ENCODE data around the gene ZSCAN18.

Gene ZSCAN18

DNA sequence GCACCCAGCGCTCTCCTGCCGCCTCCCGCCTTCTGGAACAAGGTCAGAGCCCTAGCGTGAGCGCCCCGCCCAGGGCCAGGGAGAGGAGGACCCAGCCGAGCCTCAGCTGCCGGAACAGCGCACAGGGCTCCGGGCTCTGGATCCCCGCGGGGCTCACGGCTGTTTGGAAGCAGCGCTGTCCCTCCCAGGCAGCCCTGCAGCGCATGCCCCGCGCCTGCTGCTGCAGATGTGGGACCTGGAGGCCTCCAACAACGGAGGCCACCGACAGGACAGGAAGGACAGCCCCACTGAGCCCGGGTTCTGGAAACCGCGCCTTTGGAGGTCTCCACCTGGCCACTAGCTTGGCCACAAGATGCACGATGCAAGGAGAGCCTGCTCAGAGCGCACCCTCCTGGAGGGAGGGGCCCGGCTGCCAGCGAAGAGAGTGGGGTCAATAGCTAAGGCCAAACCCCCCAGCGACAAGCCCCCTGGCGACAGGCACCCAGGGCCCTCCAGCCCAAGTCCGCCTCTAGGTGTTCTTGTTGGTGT is 12.6 kb downstream of the ZSCAN18 start:
- no peak for DNase-seq

DNA sequence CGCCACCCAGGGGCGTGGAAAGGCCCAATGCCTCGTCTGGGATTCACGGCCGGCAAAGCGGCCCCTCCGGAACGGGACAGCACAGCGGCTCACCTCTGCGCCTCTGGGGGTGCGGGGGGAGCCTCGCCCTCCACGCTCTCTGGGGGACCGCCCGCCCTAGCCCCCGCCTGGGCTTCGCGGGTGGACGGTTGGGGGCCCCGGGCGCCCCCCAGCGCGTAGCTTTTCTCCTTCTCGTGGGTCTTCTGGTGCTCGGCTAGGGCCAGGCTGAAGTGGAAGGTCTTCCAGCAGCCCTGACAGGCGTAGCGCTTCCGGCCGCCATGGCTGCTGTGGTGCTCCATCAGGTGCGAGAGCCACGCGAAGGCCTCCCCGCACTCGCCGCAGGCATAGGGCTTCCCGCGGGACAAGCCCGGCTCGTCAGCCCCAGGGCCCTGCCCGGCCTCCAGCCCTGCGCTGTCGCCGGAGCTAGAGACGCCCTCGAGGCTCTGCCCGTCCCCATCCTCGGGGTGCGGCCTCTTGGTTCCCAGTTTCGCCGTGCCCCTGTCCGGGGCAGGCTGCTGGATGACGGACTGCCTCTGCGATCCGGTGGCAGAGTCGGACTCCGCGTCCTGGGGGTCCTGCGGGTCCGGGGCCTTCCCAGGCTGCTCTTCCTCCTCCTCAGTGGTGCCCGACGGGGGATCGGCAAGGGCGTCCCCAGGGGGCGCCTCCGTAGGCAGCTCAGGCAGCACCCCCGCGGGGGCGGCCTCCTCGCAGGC is 13.3 kb downstream of the ZSCAN18 start:
- DNase-seq = no peak

DNA sequence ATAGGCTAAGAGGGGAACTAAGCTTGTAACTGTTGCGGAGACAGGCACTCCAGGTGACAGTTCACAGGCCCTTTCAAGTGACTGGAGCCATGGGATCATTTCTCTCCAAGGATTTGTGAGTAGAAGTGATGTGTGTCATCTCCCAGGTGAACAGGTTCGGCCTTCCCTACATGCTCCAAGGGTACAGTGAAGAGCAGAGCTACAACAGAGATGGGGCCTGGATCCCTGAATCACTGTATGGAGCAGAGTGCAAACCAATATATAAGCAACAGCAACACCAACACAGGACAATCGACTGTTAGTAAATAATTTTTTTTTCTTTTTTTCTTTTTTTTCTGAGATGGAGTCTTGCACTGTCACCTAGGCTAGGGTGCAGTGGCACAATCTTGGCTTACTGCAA is 15.0 kb downstream of the ZSCAN18 start:
- no peak for DNase-seq

DNA sequence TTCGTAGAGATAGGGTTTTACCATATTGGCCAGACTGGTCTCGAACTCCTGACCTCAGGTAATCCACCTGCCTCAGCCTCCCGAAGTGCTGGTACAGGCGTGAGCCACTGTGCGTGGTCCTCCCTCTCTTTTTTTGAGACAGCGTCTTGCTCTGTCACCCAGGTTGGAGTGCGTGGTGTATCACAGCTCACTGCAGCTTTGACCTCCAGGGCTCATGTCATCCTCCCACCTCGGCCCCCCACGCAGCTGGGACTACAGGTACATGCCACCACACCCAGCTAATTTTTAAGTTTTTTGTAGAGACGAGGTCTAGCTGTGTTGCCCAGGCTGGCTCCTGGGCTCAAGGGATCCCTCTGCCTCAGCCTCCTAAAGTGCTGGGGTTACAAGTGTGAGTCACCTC is 18.2 kb downstream of the ZSCAN18 start:
- DNase-seq = no peak

DNA sequence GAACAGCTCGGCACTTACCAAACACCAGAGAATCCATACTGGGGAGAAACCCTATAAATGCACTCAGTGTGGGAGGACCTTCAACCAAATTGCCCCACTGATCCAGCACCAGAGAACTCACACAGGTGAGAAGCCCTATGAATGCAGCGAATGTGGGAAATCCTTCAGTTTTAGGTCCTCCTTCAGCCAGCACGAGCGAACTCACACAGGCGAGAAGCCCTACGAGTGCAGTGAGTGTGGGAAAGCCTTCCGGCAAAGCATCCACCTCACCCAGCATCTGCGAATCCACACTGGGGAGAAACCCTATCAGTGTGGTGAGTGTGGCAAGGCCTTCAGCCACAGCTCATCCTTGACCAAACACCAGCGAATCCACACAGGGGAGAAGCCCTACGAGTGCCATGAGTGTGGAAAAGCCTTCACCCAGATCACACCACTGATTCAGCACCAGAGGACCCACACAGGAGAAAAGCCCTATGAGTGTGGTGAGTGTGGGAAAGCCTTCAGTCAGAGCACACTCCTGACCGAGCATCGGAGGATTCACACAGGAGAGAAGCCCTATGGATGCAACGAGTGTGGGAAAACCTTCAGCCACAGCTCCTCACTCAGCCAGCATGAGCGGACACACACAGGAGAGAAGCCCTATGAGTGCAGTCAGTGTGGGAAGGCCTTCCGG is 30.7 kb downstream of the ZSCAN18 start:
- no peak for DNase-seq

DNA sequence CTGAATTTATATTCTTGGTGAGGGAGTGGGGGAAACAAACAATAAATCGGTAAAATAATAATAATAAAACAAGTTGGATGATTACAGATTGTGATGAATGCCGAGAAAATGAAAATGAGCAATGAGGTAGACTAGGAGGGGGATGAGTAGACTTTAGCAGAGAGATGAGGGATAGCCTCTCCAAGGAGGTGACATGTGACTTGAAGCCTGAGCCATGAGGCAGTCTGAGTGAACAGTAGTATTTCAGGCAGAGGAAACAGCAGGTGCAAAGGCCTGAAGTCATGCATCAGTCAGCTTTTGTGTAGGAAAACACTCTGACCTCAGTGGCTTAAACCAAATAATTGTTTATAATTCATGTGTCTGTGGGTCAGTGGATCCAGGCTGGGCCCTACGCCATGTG is 34.3 kb downstream of the ZSCAN18 start:
- no peak for DNase-seq

DNA sequence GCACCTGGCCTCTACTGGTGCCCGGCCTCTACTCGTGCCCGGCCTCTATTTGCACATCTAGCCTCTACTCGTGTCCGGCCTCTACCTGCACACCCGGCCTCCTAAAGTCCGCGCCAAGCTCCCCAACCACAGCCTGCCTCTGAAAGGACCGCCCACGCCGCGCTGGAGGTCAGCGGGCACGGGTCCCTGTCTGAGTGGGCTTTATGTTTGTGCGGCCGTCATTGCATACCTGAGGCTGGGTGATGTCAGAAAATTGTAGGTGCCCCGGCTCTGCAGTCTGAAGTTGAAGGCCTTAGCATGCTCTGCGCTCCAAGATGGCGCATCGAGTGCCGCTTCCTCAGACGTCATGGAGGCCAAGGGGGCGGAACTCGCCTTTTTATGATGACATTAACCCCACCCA is 37.8 kb downstream of the ZSCAN18 start:
- DNase-seq = no peak

DNA sequence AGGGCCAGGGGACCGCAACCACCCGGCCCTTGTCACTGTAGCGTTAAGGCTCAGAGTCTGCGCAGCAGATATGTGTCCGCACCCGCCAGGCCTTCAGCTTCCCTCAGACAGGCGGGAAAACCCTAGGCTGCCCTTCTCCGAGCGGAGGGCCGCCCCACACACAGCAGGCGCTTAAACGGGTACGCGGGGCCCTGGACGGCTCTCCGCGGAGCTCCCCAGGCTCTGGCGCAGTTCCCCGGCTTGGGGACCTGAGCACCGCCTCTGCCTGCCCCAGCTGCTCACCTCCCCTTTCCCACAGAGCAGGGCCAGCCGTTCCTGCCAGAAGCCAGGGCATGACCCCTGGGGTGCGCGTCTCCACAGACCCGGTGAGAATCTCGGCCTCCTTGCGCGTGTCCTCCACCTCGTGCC is 38.4 kb downstream of the ZSCAN18 start:
- DNase-seq = no peak

DNA sequence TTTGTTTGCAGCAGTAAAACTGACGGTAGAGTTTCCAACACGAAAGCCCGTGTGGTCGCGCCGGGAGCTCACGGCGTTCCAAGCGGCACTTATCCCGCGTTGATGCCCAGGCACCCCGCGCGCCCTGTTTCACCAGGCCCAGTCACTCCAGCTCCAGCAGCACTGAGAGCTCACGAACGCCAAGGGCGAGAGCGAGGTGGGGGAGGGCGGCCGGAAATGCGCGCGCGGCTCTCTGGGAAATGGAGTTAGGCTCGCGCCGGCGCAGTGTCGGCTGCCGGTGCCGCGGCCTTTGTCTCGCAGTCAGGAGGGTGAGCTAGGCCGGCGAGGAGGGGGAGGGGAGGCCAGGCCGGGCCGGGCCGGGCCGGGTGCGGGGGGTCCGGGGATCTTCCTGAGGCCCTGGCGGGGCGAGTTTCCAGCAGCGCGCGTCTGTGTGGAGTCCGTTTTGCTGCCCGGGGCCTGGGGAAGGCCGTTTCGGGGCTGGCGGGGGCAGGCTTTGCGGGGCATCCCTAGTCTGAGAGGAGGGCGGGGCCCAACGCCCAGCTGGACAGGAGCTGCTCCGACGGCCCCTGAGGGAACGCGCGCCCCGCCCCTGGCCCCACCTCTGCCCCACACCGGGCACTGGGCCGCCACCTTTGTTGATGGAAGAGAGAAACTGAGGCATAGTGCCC is 38.9 kb downstream of the ZSCAN18 start, which contains the start of gene ZNF135:
ZNF135 (plus strand) TSS at position 280 of the 668 bp plus-strand sequence. CDS start 721 bp downstream, outside the sequence.
- DNase-seq = no peak

DNA sequence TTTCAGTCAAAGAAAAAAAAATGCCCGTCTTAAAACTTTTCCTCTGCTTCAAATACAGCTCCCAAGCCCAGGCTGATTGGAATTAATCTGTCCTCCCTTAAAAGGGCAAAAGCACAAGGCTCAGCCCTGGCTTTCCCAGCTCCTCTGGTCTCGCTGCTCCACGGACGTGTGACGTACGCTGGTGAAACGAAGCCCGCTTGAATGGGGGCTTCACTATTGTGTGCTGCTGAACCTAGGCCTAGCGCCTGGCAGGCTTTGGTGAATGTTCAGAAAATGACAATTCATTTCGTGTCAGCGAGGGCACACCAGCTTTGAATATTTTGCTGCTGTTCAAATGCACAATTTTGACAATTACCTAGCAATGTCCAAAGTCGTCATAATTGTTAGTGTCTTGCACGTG is 39.6 kb downstream of the ZSCAN18 start:
- DNase-seq = no peak

DNA sequence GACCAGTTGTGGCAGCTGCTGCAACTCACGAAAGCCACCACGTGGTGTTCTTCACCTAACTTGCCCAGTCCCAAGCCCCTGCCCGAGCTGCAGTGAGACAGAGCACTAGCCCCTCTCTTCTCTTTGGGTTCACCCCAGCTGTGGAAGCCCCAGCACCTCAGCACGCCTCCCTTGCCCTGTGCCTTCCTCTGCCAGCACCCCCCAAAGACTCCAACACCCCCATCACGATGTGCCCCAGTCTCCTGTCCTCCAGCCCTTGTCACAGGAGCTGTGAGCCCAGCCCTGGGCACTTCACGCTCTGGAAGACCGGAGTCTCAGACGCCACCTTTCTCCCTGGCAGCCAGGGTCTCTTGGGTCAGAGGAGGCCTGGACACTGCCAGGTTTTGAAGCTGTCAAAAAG is 41.2 kb downstream of the ZSCAN18 start:
- DNase-seq = no peak

DNA sequence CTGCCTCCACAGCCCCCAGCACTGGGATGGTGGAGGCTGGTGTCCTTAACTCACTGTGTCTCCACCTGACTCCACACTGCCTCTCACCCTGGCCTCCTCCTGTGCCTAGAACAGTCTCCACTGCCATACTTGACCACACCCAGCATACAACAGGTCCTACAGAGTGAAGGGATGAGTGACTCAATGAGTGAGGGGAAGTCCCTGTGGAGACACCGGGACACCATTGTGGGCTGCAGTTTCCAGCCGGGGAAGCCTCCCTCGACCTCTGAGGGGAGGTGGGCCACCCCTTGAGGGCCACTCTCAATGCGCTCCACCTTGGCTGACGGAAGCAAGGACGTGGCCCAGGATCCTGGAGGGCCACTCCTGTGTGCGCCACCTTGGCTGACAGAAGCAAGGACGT is 41.8 kb downstream of the ZSCAN18 start:
- no peak for DNase-seq

DNA sequence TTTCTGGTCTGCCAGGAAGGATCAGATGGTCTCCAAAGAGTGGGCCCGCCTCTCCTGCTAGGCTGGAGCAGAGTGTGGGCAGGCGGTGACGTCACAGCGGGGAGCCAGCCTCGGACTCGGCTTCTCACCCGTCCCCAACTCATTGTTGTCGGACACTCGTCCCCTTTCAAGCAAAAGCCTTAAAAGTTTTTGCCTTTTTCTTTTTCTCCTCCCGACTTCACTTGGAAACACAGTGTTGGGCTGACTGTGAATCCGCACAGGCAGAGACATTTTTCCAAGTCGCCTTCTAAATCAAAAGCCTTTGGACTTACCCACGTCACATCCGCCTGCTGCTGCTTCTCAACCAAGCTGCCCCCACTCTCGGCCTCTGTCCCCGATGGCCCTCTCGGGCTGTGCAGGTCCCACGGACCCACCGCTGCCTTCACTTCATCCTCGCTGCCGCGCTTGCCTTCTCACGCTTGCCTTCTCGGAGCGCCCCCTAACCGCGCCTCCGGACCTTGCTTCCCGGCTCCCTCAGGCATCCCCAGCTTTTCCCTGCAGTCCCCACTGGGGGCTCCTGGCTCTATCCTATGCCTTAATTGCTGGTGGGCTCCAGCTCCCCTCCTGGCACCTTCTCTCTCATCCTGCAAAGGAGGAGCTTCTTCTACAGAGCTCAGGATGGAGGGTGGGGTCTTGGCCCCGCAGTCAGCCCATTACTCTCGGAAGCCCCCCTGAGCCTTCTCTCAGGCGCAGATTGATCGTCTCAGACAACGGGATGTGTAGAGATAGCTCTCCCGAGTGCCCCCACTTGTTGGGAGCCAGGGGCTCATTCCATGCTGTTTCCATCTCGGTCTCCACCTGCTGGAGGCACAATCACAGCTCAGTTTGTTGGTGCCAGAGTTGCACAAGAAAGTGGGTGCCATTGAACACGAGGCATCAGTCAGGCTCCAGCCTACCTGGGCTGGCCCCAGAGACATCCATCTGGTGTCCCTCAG is 42.8 kb downstream of the ZSCAN18 start:
- DNase-seq = no peak

DNA sequence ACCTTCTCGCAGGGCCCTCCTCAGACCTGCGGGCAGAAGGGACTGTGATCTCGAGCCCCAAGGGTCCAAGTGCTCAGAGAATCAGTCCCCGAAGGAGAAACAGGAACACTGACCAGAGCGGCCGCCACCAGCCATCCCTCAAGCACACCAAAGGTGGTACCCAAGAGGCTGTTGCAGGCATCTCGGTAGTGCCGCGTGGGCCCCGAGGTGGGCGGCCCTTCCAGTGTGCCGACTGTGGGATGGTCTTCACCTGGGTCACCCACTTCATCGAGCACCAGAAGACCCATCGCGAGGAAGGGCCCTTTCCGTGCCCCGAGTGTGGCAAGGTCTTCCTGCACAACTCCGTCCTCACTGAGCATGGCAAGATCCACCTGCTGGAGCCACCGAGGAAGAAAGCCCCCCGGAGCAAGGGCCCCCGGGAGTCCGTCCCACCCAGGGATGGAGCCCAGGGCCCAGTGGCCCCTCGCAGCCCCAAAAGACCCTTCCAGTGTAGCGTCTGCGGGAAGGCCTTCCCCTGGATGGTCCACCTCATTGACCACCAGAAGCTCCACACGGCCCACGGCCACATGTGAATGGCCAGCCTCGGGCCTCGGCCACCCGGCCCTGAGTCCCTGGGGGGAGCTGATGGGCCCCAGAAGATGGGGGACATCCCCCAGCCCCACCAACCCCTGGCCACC is 44.4 kb downstream of the ZSCAN18 start:
- DNase-seq = no peak

DNA sequence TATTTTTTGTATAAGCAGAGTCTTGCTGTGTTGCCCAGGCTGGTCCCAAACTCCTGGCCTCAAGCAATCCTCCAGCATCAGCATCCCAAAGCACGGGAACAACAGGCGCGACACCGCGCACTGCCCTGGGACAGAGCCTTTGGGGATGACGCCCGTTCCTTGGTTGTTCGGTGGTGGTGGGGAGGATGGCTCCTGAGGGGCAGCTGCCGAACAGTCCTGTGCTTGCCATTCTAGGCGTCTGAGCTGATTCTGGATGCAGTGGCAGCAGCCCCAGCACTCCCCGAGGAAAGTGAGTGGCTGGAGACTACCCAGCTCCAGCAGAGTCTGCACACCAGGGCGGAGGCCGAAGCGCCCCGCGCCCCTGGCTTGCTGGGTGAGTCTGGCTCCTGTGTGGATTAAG is 45.8 kb downstream of the ZSCAN18 start:
- no peak for DNase-seq

DNA sequence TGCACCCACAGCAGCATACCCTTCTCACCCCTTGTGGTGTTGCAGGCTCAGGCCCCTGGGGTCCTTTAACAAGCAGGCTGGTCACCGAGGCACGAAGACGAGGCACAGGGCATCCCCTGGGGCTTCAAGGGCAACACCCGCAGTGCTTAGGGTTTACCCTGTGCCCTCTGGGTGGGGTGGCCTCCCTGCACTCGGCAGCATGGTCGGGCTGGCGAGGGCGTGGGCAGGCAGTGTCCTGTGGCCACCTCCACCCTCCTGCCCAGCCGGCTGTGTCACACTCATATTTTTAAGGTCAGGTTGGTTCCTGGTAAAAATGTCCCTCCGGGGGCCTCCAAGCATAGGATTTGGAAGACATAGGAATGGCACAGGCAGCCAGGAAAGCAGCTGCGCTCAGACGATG is 50.4 kb downstream of the ZSCAN18 start:
- no peak for DNase-seq

DNA sequence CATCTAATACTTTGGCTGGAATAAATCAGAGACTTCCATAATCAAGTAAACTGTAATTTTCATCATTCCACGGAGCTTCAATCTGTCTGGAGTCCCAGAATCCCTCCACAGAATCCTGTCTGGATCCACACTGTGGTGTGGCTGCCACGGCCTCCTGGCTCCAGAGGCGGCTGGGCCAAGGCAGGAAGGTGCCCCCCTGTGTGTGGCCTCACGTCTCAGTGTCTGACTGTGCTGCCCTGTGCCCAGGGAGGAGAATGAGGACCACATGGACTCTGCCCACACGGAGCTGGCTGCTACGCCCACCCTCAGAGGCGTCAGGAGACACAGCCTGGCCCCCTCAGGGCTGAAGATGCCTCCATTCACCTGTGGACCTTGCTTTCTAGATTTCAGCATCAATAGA is 51.2 kb downstream of the ZSCAN18 start:
- DNase-seq = no peak

DNA sequence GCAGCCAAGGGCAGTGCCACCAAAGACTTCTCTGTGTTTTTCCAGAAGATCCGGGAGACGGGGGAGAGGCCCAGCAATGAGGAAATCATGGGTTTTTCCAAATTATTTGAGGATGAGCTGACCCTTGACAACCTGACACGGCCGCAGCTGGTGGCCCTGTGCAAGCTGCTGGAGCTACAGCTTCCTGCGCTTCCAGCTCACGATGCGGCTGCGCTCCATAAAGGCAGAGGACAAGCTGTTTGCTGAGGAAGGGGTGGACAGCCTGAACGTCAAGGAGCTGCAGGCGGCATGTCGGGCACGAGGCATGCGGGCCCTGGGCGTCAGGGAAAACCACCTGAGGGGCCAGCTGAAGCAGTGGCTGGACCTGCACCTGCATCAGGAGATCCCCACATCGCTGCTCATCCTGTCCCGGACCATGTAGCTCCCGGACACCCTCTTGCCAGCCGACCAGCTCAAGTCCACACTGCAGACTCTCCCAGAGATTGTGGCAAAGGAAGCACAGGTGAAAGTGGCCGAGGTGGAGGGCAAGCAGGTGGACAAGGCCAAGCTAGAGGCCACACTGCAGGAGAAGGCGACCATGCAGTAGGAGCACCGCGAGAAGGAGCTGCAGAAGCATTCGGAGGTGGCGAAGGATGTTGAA is 52.5 kb downstream of the ZSCAN18 start:
- no peak for DNase-seq

DNA sequence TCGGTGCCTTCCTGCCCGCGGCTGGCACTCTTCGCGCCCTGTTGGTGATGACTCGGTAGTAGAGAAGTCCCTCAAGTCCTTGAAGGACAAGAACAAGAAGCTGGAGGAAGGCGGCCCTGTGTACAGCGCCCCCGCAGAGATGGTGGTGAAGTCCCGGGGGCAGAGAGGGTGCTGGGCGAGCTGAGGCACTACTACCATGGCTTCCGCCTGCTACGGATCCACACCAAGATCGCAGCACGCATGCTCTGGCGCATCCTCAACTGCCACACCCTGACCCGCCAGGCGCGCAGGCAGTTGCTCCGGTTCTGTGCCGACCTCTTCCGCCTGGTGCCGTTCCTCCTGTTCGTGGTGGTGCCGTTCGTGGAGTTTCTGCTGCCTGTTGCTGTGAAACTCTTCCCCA is 53.1 kb downstream of the ZSCAN18 start:
- no peak for DNase-seq

DNA sequence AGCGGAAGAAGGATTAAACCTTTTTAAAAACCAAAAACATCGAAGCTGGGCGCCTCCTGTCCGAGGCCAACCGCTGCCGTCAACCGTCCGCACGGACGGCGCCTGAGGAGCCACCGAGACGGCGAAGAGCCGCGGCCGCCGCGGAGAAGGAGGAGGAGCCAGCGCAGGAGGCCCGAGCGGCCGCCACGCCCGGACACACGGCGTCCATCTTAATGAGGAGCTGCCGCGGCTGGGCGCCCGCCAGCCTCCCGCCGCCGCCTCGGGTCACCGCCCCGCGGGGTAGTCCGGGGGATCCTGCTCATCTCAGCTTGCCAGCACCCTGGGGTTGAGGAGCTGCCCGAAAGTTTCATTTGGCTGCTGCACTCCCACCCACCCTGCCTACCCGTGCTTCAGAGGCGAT is 53.6 kb downstream of the ZSCAN18 start:
- no peak for DNase-seq

Measured in NCI-H1694 (cell line).